ENCODE data around the gene PRKG1. TPM values are rescaled to one million over a fixed set of nuclear protein-coding genes. Genes with fewer than 3 reads are reported as not detected.

The PRKG1 gene
- total and polyA plus RNA-seq, 4 donors, result 6.8 to 38.1 (median 15.4) TPM

GRCh38 chr10:51228714-51229100 lies 154.4 kb downstream of the PRKG1 start:
- Histone ChIP-seq H3K9me3 (ENCODE audit: control insufficient read depth, insufficient read depth, low read length) (no peaks in the 10 kb centered on the region), H3K27me3 (ENCODE audit: control insufficient read depth, insufficient read depth, low read length) (no peaks in the 10 kb centered on the region), H3K36me3 (ENCODE audit: control insufficient read depth, insufficient read depth, low read length) (no peaks in the 10 kb centered on the region), H3K4me3 (ENCODE audit: low read depth, low read length) (no peak overlapping the region), H3K27ac (ENCODE audit: low read depth, low read length) (no peak overlapping the region), H3K4me1 (ENCODE audit: control insufficient read depth, insufficient read depth, low read length) (no peaks in the 10 kb centered on the region)
- 70% methylated on average over 4 of the region's 4 CpGs for WGBS (ENCODE audit: insufficient coverage)
- no peak for DNase-seq (ENCODE audit: low read depth in 4 of 6, low spot score in 6 of 6)

- DNase-seq (ENCODE audit: low read depth in 4 of 6, low spot score in 6 of 6), result no peak
- WGBS (ENCODE audit: insufficient coverage), result 86% methylated on average over 1 of the region's 5 CpGs
- Histone ChIP-seq H3K4me3 (ENCODE audit: low read depth, low read length) (no peak overlapping the region), H3K27ac (ENCODE audit: low read depth, low read length) (no peak overlapping the region), H3K27me3 (ENCODE audit: control insufficient read depth, insufficient read depth, low read length) (no peaks in the 10 kb centered on the region), H3K36me3 (ENCODE audit: control insufficient read depth, insufficient read depth, low read length) (no peaks in the 10 kb centered on the region), H3K9me3 (ENCODE audit: control insufficient read depth, insufficient read depth, low read length) (no peaks in the 10 kb centered on the region), H3K4me1 (ENCODE audit: control insufficient read depth, insufficient read depth, low read length) (no peaks in the 10 kb centered on the region)
Measured at GRCh38 chr10:51230887-51231585, 156.7 kb downstream of the PRKG1 start.

GRCh38 chr10:51231754-51232153 lies 157.5 kb downstream of the PRKG1 start:
- no peaks in the 10 kb centered on the region for H3K27me3 ChIP-seq (ENCODE audit: control insufficient read depth, insufficient read depth, low read length)
- WGBS (ENCODE audit: insufficient coverage), result no CpG with 5 or more reads among the region's 1 CpG
- H3K9me3 ChIP-seq (ENCODE audit: control insufficient read depth, insufficient read depth, low read length), result no peaks in the 10 kb centered on the region
- no peak overlapping the region for H3K4me3 ChIP-seq (ENCODE audit: low read depth, low read length)
- no peaks in the 10 kb centered on the region for H3K36me3 ChIP-seq (ENCODE audit: control insufficient read depth, insufficient read depth, low read length)
- no peaks in the 10 kb centered on the region for H3K4me1 ChIP-seq (ENCODE audit: control insufficient read depth, insufficient read depth, low read length)
- no peak for DNase-seq (ENCODE audit: low read depth in 4 of 6, low spot score in 6 of 6)
- no peak overlapping the region for H3K27ac ChIP-seq (ENCODE audit: low read depth, low read length)

GRCh38 chr10:51233337-51234100 lies 159.2 kb downstream of the PRKG1 start:
- Histone ChIP-seq H3K27ac (ENCODE audit: low read depth, low read length) (no peak overlapping the region), H3K4me3 (ENCODE audit: low read depth, low read length) (no peak overlapping the region), H3K27me3 (ENCODE audit: control insufficient read depth, insufficient read depth, low read length) (no peaks in the 10 kb centered on the region), H3K36me3 (ENCODE audit: control insufficient read depth, insufficient read depth, low read length) (no peaks in the 10 kb centered on the region), H3K9me3 (ENCODE audit: control insufficient read depth, insufficient read depth, low read length) (no peaks in the 10 kb centered on the region), H3K4me1 (ENCODE audit: control insufficient read depth, insufficient read depth, low read length) (no peaks in the 10 kb centered on the region)
- WGBS (ENCODE audit: insufficient coverage), result no CpG with 5 or more reads among the region's 3 CpGs
- DNase-seq (ENCODE audit: low read depth in 4 of 6, low spot score in 6 of 6), result no peak

GRCh38 chr10:51235865-51236264 lies 161.6 kb downstream of the PRKG1 start:
- WGBS (ENCODE audit: insufficient coverage), result no CpG with 5 or more reads among the region's 1 CpG
- Histone ChIP-seq H3K36me3 (ENCODE audit: control insufficient read depth, insufficient read depth, low read length) (no peaks in the 10 kb centered on the region), H3K4me1 (ENCODE audit: control insufficient read depth, insufficient read depth, low read length) (no peaks in the 10 kb centered on the region), H3K9me3 (ENCODE audit: control insufficient read depth, insufficient read depth, low read length) (no peaks in the 10 kb centered on the region), H3K27ac (ENCODE audit: low read depth, low read length) (no peak overlapping the region), H3K27me3 (ENCODE audit: control insufficient read depth, insufficient read depth, low read length) (no peaks in the 10 kb centered on the region), H3K4me3 (ENCODE audit: low read depth, low read length) (no peak overlapping the region)
- no peak for DNase-seq (ENCODE audit: low read depth in 4 of 6, low spot score in 6 of 6)

GRCh38 chr10:51239006-51239405 lies 164.7 kb downstream of the PRKG1 start:
- Histone ChIP-seq H3K36me3 (ENCODE audit: control insufficient read depth, insufficient read depth, low read length) (no peaks in the 10 kb centered on the region), H3K4me3 (ENCODE audit: low read depth, low read length) (no peak overlapping the region), H3K4me1 (ENCODE audit: control insufficient read depth, insufficient read depth, low read length) (no peaks in the 10 kb centered on the region), H3K9me3 (ENCODE audit: control insufficient read depth, insufficient read depth, low read length) (no peaks in the 10 kb centered on the region), H3K27ac (ENCODE audit: low read depth, low read length) (no peak overlapping the region), H3K27me3 (ENCODE audit: control insufficient read depth, insufficient read depth, low read length) (no peaks in the 10 kb centered on the region)
- WGBS (ENCODE audit: insufficient coverage), result no CpG with 5 or more reads among the region's 4 CpGs
- DNase-seq (ENCODE audit: low read depth in 4 of 6, low spot score in 6 of 6), result no peak

- no peaks in the 10 kb centered on the region for H3K36me3 ChIP-seq (ENCODE audit: control insufficient read depth, insufficient read depth, low read length)
- WGBS (ENCODE audit: insufficient coverage), result no CpG with 5 or more reads among the region's 1 CpG
- H3K27me3 ChIP-seq (ENCODE audit: control insufficient read depth, insufficient read depth, low read length), result no peaks in the 10 kb centered on the region
- H3K9me3 ChIP-seq (ENCODE audit: control insufficient read depth, insufficient read depth, low read length), result no peaks in the 10 kb centered on the region
- no peak overlapping the region for H3K4me3 ChIP-seq (ENCODE audit: low read depth, low read length)
- peak in 1 of 6 donors; percentile 60 for DNase-seq (ENCODE audit: low read depth in 4 of 6, low spot score in 6 of 6)
- H3K4me1 ChIP-seq (ENCODE audit: control insufficient read depth, insufficient read depth, low read length), result no peaks in the 10 kb centered on the region
- H3K27ac ChIP-seq (ENCODE audit: low read depth, low read length), result no peak overlapping the region
Measured at GRCh38 chr10:51241461-51241860, 167.2 kb downstream of the PRKG1 start.

- 80% methylated on average over 1 of the region's 2 CpGs for WGBS (ENCODE audit: insufficient coverage)
- H3K9me3 ChIP-seq (ENCODE audit: control insufficient read depth, insufficient read depth, low read length), result no peaks in the 10 kb centered on the region
- H3K27me3 ChIP-seq (ENCODE audit: control insufficient read depth, insufficient read depth, low read length), result no peaks in the 10 kb centered on the region
- H3K4me1 ChIP-seq (ENCODE audit: control insufficient read depth, insufficient read depth, low read length), result no peaks in the 10 kb centered on the region
- H3K27ac ChIP-seq (ENCODE audit: low read depth, low read length), result no peak overlapping the region
- H3K36me3 ChIP-seq (ENCODE audit: control insufficient read depth, insufficient read depth, low read length), result no peaks in the 10 kb centered on the region
- no peak for DNase-seq (ENCODE audit: low read depth in 4 of 6, low spot score in 6 of 6)
- H3K4me3 ChIP-seq (ENCODE audit: low read depth, low read length), result no peak overlapping the region
Measured at GRCh38 chr10:51242393-51242792, 168.1 kb downstream of the PRKG1 start.

- WGBS (ENCODE audit: insufficient coverage), result no CpG with 5 or more reads among the region's 1 CpG
- Histone ChIP-seq H3K4me3 (ENCODE audit: low read depth, low read length) (no peak overlapping the region), H3K4me1 (ENCODE audit: control insufficient read depth, insufficient read depth, low read length) (no peaks in the 10 kb centered on the region), H3K9me3 (ENCODE audit: control insufficient read depth, insufficient read depth, low read length) (no peaks in the 10 kb centered on the region), H3K27ac (ENCODE audit: low read depth, low read length) (peak overlapping the region; percentile 63), H3K36me3 (ENCODE audit: control insufficient read depth, insufficient read depth, low read length) (no peaks in the 10 kb centered on the region), H3K27me3 (ENCODE audit: control insufficient read depth, insufficient read depth, low read length) (no peaks in the 10 kb centered on the region)
- peak in 3 of 6 donors; percentile 20 to 72 (median 39) for DNase-seq (ENCODE audit: low read depth in 4 of 6, low spot score in 6 of 6)
Measured at GRCh38 chr10:51244309-51244708, 170.0 kb downstream of the PRKG1 start.
